Measurements from ENCODE around the gene TMEM145. TPM values are rescaled to one million over a fixed set of nuclear protein-coding genes. Genes with fewer than 3 reads are reported as not detected.
A peak's percentile ranks its signal among the peaks of the same experiment; 100 is the strongest.

TMEM145 gene
- total RNA-seq, 1 donor from 2014 or later = 0.92 TPM

DNA sequence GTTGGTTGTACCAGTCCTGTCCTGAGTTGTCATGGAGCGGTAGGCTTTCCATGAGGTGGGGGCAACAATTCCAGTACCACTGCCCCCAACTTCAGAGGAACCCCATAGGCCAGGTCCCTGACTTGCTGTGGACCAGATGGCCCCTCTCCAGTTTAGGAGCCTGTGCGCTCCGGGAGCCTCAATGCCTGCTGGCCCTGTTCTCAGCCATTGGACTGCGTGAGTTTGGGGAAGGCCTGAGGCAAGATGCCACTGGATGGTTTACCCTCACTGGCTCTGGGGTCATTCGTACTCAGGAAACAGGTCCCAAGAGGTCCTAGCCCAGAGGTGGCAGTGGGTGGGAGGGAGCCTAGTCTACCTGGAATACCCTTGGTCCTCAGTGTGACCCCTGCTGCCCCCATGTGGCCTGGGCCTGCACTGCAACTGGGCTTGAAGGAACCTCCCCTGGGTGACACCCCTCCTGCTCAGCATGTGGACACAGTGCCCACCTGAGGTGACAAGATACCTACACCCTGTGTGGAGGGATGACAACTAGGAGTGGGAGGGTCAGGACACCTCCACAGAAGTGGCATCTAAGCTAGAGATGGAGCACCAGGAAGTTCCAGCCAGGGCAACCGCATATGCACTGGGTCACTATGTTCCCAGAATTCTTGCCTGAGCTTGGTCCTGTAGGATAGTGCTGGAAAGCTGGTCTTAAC, 17.1 kb upstream of the TMEM145 start:
- peak in 1 of 2 experiments; percentile 93 for DNase-seq (ENCODE audit: low spot score in 2 of 2, unreplicated experiment in 2 of 2)
- H3K4me3 Mint-ChIP-seq = no peak overlapping the region
- peaks cover 3% of the 10 kb centered on the region for H3K4me1 Mint-ChIP-seq

DNA sequence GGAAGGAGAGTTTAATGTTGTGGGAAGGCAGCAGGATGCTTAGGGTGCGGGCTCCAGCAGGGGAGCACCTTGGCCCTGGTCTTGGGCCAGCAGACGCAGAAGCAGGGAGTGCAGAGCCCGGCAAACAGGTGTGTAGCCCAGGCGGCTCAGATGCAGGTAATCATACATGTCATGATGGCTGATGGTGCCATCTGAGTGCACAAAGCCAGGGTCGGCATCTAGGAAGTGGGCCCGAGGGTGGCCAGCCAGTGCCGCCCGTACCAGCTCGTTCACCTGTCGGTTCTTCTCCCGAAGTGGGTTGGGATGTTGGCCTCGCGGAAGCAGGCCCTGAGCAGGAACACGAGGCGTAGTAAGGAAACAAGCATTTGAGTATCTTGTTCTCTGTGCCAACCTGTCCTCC, 16.1 kb upstream of the TMEM145 start:
- Mint-ChIP-seq H3K27me3 (ENCODE audit: low read depth) (no peaks in the 10 kb centered on the region), H3K27ac (no peak overlapping the region), H3K4me1 (peaks cover 14% of the 10 kb centered on the region), H3K4me3 (no peak overlapping the region), H3K9me3 (no peaks in the 10 kb centered on the region), H3K36me3 (peaks cover 16% of the 10 kb centered on the region)
- no peak for DNase-seq (ENCODE audit: low spot score in 2 of 2, unreplicated experiment in 2 of 2)
- TF ChIP-seq, protein P1, sequence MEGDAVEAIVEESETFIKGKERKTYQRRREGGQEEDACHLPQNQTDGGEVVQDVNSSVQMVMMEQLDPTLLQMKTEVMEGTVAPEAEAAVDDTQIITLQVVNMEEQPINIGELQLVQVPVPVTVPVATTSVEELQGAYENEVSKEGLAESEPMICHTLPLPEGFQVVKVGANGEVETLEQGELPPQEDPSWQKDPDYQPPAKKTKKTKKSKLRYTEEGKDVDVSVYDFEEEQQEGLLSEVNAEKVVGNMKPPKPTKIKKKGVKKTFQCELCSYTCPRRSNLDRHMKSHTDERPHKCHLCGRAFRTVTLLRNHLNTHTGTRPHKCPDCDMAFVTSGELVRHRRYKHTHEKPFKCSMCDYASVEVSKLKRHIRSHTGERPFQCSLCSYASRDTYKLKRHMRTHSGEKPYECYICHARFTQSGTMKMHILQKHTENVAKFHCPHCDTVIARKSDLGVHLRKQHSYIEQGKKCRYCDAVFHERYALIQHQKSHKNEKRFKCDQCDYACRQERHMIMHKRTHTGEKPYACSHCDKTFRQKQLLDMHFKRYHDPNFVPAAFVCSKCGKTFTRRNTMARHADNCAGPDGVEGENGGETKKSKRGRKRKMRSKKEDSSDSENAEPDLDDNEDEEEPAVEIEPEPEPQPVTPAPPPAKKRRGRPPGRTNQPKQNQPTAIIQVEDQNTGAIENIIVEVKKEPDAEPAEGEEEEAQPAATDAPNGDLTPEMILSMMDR (IDR thresholded peaks at IDR 0.05; ENCODE audit: unreplicated experiment) = no peak

More for the DNA sequence above, 17.1 kb upstream of the TMEM145 start:
- H3K9me3 Mint-ChIP-seq = no peaks in the 10 kb centered on the region
- peak overlapping the region; percentile 4 for H3K27ac Mint-ChIP-seq
- peaks cover 20% of the 10 kb centered on the region for H3K36me3 Mint-ChIP-seq
- TF ChIP-seq, protein P1 (IDR thresholded peaks at IDR 0.05; ENCODE audit: unreplicated experiment) = peak; percentile 82
- H3K27me3 Mint-ChIP-seq (ENCODE audit: low read depth) = no peaks in the 10 kb centered on the region

DNA sequence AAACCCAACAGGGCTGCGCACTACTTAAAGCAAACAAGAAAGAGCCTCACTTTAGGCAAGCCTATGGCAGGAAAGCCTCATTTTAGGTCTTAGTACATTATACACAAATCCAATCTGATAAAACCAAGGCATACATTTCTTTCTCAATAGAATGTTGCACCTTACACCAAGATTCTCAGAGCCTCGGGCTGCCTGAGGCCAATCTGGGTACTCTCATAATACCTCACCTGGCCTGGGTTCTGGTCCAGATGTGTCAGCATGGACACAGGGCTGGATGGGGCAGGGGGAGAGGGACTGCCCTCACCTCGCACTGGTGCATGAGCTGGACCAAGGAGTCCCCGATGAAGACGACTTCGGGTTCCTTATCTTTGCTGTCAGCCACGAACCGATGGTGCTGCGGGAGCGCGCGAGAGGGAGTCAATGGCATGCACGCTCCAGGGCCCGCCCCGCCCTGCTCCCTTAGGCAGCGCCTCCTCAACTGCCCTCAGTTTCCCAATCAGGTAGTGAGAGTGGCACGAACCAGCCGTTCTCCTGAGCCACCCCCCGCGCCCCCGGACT, 11.4 kb upstream of the TMEM145 start, which contains the start of gene PRR19:
PRR19 (plus strand) TSS at position 487 of the 558 bp plus-strand sequence. CDS start 7,453 bp downstream, outside the sequence.
- Mint-ChIP-seq H3K36me3 (peaks cover 7% of the 10 kb centered on the region), H3K9me3 (no peaks in the 10 kb centered on the region), H3K27ac (peak within 1 kb of the TSS; percentile 68), H3K27me3 (ENCODE audit: low read depth) (no peaks in the 10 kb centered on the region), H3K4me3 (peak within 1 kb of the TSS; percentile 94), H3K4me1 (peaks cover 29% of the 10 kb centered on the region)
- no peak for DNase-seq (ENCODE audit: low spot score in 2 of 2, unreplicated experiment in 2 of 2)
- TF ChIP-seq, protein P1 (IDR thresholded peaks at IDR 0.05; ENCODE audit: unreplicated experiment) = no peak

GRCh38 chr19:42303101-42303464, 10.0 kb upstream of the TMEM145 start:
- TF ChIP-seq, protein P1 (IDR thresholded peaks at IDR 0.05; ENCODE audit: unreplicated experiment) = no peak
- Mint-ChIP-seq H3K4me1 (peaks cover 29% of the 10 kb centered on the region), H3K27ac (peak overlapping the region; percentile 68), H3K27me3 (ENCODE audit: low read depth) (no peaks in the 10 kb centered on the region), H3K9me3 (no peaks in the 10 kb centered on the region), H3K4me3 (peak overlapping the region; percentile 94), H3K36me3 (peaks cover 5% of the 10 kb centered on the region)
- no peak for DNase-seq (ENCODE audit: low spot score in 2 of 2, unreplicated experiment in 2 of 2)

GRCh38 chr19:42303876-42304275, 9.2 kb upstream of the TMEM145 start:
- DNase-seq (ENCODE audit: low spot score in 2 of 2, unreplicated experiment in 2 of 2) = no peak
- no peaks in the 10 kb centered on the region for H3K27me3 Mint-ChIP-seq (ENCODE audit: low read depth)
- H3K4me1 Mint-ChIP-seq = peaks cover 29% of the 10 kb centered on the region
- H3K4me3 Mint-ChIP-seq = no peak overlapping the region
- peak overlapping the region; percentile 68 for H3K27ac Mint-ChIP-seq
- H3K9me3 Mint-ChIP-seq = no peaks in the 10 kb centered on the region
- TF ChIP-seq, protein P1 (IDR thresholded peaks at IDR 0.05; ENCODE audit: unreplicated experiment) = no peak
- peaks cover 5% of the 10 kb centered on the region for H3K36me3 Mint-ChIP-seq

All from mesothelial cell of epicardium (in vitro differentiated cells).